ENCODE data around the gene SPTBN5. TPM values are rescaled to one million over a fixed set of nuclear protein-coding genes. Genes with fewer than 3 reads are reported as not detected.

SPTBN5 gene
- total and polyA plus RNA-seq, 12 donors, result under 0.01 to 6.8 (median 0.55) TPM

- 69 to 81% (median 79%) methylated on average over 5 to 17 of the region's 17 CpGs for WGBS, 4 donors
- intact Hi-C loops (cut with DNase I), result no loop called here
- no peak for DNase-seq
- H3K9me3 ChIP-seq (replicated peaks in 1 of 3), result no peaks in the 10 kb centered on the region
- H3K27ac ChIP-seq, result no peak overlapping the region
- H3K4me1 ChIP-seq (replicated peaks in 1 of 2), result no peaks in the 10 kb centered on the region
- no peak for TF ChIP-seq POLR2A (IDR thresholded peaks at IDR 0.05)
- no peak for TF ChIP-seq CTCF (IDR thresholded peaks at IDR 0.05)
- peaks cover 0 to 3% of the 10 kb centered on the region in 2 donors for H3K36me3 ChIP-seq (replicated peaks in 1 of 2)
- no peaks in the 10 kb centered on the region for H3K27me3 ChIP-seq
- H3K4me3 ChIP-seq, result no peak overlapping the region
Observed at GRCh38 chr15:41852736-41853590, 40.9 kb downstream of the SPTBN5 start.

GRCh38 chr15:41851755-41852370 is 42.0 kb downstream of the SPTBN5 start:
- TF ChIP-seq POLR2A (IDR thresholded peaks at IDR 0.05), result no peak
- TF ChIP-seq CTCF (IDR thresholded peaks at IDR 0.05), result no peak
- no peaks in the 10 kb centered on the region for H3K27me3 ChIP-seq
- H3K36me3 ChIP-seq (replicated peaks in 1 of 2), result peaks cover 0 to 13% of the 10 kb centered on the region in 2 donors
- no peaks in the 10 kb centered on the region for H3K4me1 ChIP-seq (replicated peaks in 1 of 2)
- intact Hi-C loops (cut with DNase I), result no loop called here
- WGBS, 4 donors, result 72 to 87% (median 75%) methylated on average over 3 to 8 of the region's 8 CpGs
- DNase-seq, result no peak
- H3K4me3 ChIP-seq, result no peak overlapping the region
- no peak overlapping the region for H3K27ac ChIP-seq
- no peaks in the 10 kb centered on the region for H3K9me3 ChIP-seq (replicated peaks in 1 of 3)

GRCh38 chr15:41851167-41851523 is 42.7 kb downstream of the SPTBN5 start:
- intact Hi-C loops (cut with DNase I), result no loop called here
- H3K4me3 ChIP-seq, result no peak overlapping the region
- TF ChIP-seq POLR2A (IDR thresholded peaks at IDR 0.05) (no peak), CTCF (IDR thresholded peaks at IDR 0.05) (no peak)

GRCh38 chr15:41850482-41851166 is 43.2 kb downstream of the SPTBN5 start:
- DNase-seq, result no peak
- H3K27me3 ChIP-seq, result no peaks in the 10 kb centered on the region
- no peak overlapping the region for H3K27ac ChIP-seq
- H3K4me1 ChIP-seq (replicated peaks in 1 of 2), result no peaks in the 10 kb centered on the region
- peaks cover 0 to 25% of the 10 kb centered on the region in 2 donors for H3K36me3 ChIP-seq (replicated peaks in 1 of 2)
- H3K4me3 ChIP-seq, result no peak overlapping the region
- WGBS, 4 donors, result 57 to 87% (median 68%) methylated on average over 5 to 16 of the region's 16 CpGs
- TF ChIP-seq POLR2A (IDR thresholded peaks at IDR 0.05) (no peak), CTCF (IDR thresholded peaks at IDR 0.05) (no peak)
- intact Hi-C loops (cut with DNase I), result no loop called here
- H3K9me3 ChIP-seq (replicated peaks in 1 of 3), result no peaks in the 10 kb centered on the region

More at GRCh38 chr15:41851167-41851523, 42.7 kb downstream of the SPTBN5 start:
- DNase-seq, result peak in 2 of 7 donors; percentile 27 to 31
- Histone ChIP-seq H3K4me1 (replicated peaks in 1 of 2) (no peaks in the 10 kb centered on the region), H3K27ac (no peak overlapping the region), H3K36me3 (replicated peaks in 1 of 2) (peaks cover 0 to 20% of the 10 kb centered on the region in 2 donors), H3K27me3 (no peaks in the 10 kb centered on the region), H3K9me3 (replicated peaks in 1 of 3) (no peaks in the 10 kb centered on the region)
- 29 to 35% (median 34%) methylated on average over 10 to 11 of the region's 11 CpGs for WGBS, 4 donors
